Breast epithelium (tissue), 4 donors: ENCODE results near the gene ADIPOR2. TPM values are rescaled to one million over a fixed set of nuclear protein-coding genes. Genes with fewer than 3 reads are reported as not detected.

Experiments
- DNase-seq, 2 donors: peaks; one replicate each; pipeline ENCODE4 v3.0.0-alpha.2; 2019; ENCODE audit warnings: low spot score in 2 of 2
- H3K27ac ChIP-seq, 2 donors: fragments of 200-600 bp; sonication (generic) in 1 of 2; one replicate each; pipeline ENCODE4 v1.5.1; 2016 to 2019; ENCODE audit warnings: mild to moderate bottlenecking in 1 of 2
- H3K27me3 ChIP-seq, 2 donors: fragments of 200-600 bp; sonication (generic) in 1 of 2; one replicate each; pipeline versions ENCODE4 v1.5.1 to v1.6.0; 2017 to 2019; ENCODE audit warnings: control low read depth in 1 of 2, mild to moderate bottlenecking in 1 of 2
- H3K36me3 ChIP-seq: fragments of 200-600 bp; one replicate; pipeline ENCODE4 v1.5.1; 2019
- H3K4me1 ChIP-seq, 2 donors: fragments of 200-600 bp; sonication (generic); one replicate each; pipeline ENCODE4 v1.5.1; 2016 to 2019; ENCODE audit warnings: control low read depth in 1 of 2
- H3K4me3 ChIP-seq, 3 donors: fragments of 200-600 bp; sonication (generic); 1 replicate in 2 of 3; 2 replicates in 1 of 3; pipeline ENCODE4 v1.5.1; 2016 to 2019; ENCODE audit warnings: mild to moderate bottlenecking in 3 of 3, moderate library complexity in 2 of 3
- H3K9me3 ChIP-seq, 2 donors: fragments of 200-600 bp; sonication (generic) in 1 of 2; one replicate each; pipeline ENCODE4 v1.5.1; 2016 to 2019; ENCODE audit warnings: control low read depth in 1 of 2
- POLR2A ChIP-seq: fragments of 450-650 bp; IDR thresholded peaks from one replicate; pipeline ENCODE4 v1.6.1; 2016; ENCODE audit warnings: antibody characterized with exemption, mild to moderate bottlenecking, moderate library complexity
- POLR2AphosphoS5 ChIP-seq, 3 donors: sonication (generic); formaldehyde crosslinking; IDR thresholded peaks; one replicate each; pipeline ENCODE4 v1.6.1; 2017; ENCODE audit warnings: antibody characterized with exemption in 3 of 3
- intact Hi-C: fragments of 100-400 bp; cut with DNase I; formaldehyde crosslinking; loops from one replicate; pipeline ENCODE4 v1.15.1; 2023; ENCODE audit warnings: low total_unique reads
- total RNA-seq, 3 donors: library from RNA; depleted of rRNA; stranded (reverse); fragments of >200 nt; gene quantifications; one replicate each; pipeline ENCODE4 v1.1.0, GENCODE V29; 2016
- TF ChIP-seq, protein P1 (sequence below), 3 donors: fragments of 450-650 bp; IDR thresholded peaks; one replicate each; pipeline ENCODE4 v1.5.1; 2016 to 2017; ENCODE audit warnings: antibody characterized with exemption in 3 of 3, mild to moderate bottlenecking in 3 of 3, moderate library complexity in 3 of 3

ADIPOR2 gene
- total RNA-seq, 3 donors from 2014 or later, result 44.3 to 58.2 (median 48.8) TPM

DNA sequence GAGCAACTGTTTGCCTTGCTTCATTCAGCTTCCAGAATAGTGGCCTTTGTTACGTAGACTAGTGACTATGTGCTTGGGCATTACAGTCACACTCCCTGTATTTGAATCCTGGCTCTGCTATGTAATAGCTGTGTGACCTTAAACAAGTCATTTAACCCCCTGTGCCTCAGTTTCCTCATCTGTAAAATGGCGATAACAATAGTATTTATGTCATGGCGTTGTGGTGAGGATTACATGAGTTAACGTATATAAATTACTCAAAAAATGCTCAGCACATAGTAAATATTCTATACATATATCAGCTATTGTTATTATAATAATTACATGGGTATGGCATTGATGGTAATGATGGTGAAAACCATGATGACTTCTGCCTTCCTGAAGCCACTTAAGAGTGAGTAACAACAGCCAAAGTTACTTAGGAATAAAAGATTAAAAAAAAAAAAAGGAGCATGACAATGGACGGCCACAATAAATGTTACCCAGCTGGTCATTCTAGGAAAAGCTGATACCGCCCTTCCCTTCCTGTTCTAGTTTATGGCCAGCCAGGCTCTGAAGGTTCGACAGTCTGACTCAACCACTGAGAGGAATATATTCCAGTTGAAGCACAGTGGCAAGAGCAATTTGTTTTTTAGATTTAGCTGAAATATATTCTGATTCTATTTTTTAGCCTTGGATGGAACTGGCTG, 9.9 kb upstream of the ADIPOR2 start:
- intact Hi-C loops, result no loop called here
- Histone ChIP-seq H3K27ac (peak overlapping the region in 1 of 2 donors; percentile 61), H3K4me1 (no peaks in the 10 kb centered on the region), H3K4me3 (no peak overlapping the region), H3K27me3 (no peaks in the 10 kb centered on the region), H3K36me3 (no peaks in the 10 kb centered on the region), H3K9me3 (no peaks in the 10 kb centered on the region)
- no peak for DNase-seq
- TF ChIP-seq POLR2AphosphoS5 (IDR thresholded peaks at IDR 0.05), result no peak
- TF ChIP-seq POLR2A, result no peak
- TF ChIP-seq, protein P1, sequence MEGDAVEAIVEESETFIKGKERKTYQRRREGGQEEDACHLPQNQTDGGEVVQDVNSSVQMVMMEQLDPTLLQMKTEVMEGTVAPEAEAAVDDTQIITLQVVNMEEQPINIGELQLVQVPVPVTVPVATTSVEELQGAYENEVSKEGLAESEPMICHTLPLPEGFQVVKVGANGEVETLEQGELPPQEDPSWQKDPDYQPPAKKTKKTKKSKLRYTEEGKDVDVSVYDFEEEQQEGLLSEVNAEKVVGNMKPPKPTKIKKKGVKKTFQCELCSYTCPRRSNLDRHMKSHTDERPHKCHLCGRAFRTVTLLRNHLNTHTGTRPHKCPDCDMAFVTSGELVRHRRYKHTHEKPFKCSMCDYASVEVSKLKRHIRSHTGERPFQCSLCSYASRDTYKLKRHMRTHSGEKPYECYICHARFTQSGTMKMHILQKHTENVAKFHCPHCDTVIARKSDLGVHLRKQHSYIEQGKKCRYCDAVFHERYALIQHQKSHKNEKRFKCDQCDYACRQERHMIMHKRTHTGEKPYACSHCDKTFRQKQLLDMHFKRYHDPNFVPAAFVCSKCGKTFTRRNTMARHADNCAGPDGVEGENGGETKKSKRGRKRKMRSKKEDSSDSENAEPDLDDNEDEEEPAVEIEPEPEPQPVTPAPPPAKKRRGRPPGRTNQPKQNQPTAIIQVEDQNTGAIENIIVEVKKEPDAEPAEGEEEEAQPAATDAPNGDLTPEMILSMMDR (IDR thresholded peaks at IDR 0.05), result no peak

DNA sequence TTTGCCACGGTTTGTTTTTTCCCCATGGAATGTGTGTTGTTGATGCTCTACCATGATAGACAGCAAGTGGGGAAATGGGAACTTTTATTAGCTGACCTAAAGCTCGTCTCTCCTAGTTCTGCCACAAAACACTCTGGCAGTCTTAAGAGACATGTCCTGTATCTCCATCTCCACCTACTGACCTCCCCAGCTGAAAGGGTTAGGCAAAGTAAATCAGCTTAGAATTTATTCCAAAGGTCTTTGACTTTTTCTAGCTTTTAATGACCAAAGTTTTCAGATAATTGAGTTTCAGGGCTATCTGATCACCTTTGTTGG, 9.4 kb upstream of the ADIPOR2 start:
- Histone ChIP-seq H3K4me1 (no peaks in the 10 kb centered on the region), H3K4me3 (no peak overlapping the region), H3K27ac (peak overlapping the region in 1 of 2 donors; percentile 61), H3K36me3 (no peaks in the 10 kb centered on the region), H3K9me3 (no peaks in the 10 kb centered on the region), H3K27me3 (no peaks in the 10 kb centered on the region)
- TF ChIP-seq POLR2A, result no peak
- no peak for TF ChIP-seq POLR2AphosphoS5 (IDR thresholded peaks at IDR 0.05)
- TF ChIP-seq, protein P1 (IDR thresholded peaks at IDR 0.05), result no peak
- no peak for DNase-seq
- intact Hi-C loops, result no loop called here

- H3K27ac ChIP-seq, result no peak overlapping the region
- no peaks in the 10 kb centered on the region for H3K36me3 ChIP-seq
- no peaks in the 10 kb centered on the region for H3K27me3 ChIP-seq
- H3K4me1 ChIP-seq, result no peaks in the 10 kb centered on the region
- TF ChIP-seq POLR2A, result no peak
- TF ChIP-seq, protein P1 (IDR thresholded peaks at IDR 0.05), result no peak
- no peak for TF ChIP-seq POLR2AphosphoS5 (IDR thresholded peaks at IDR 0.05)
- H3K4me3 ChIP-seq, result no peak overlapping the region
- DNase-seq, result no peak
- no peaks in the 10 kb centered on the region for H3K9me3 ChIP-seq
- intact Hi-C loops, result no loop called here
These were observed 2.7 kb upstream of the ADIPOR2 start for GRCh38 chr12:1688086-1688710.

GRCh38 chr12:1691123-1692007, 495 bp downstream of the ADIPOR2 start:
- H3K9me3 ChIP-seq, result no peaks in the 10 kb centered on the region
- no peaks in the 10 kb centered on the region for H3K27me3 ChIP-seq
- H3K4me3 ChIP-seq, result peak overlapping the region; percentile 80 to 94 (median 93)
- no peaks in the 10 kb centered on the region for H3K4me1 ChIP-seq
- peak overlapping the region; percentile 93 to 94 for H3K27ac ChIP-seq
- no peak for TF ChIP-seq POLR2A
- TF ChIP-seq POLR2AphosphoS5 (IDR thresholded peaks at IDR 0.05), result peak in 1 of 3 donors; percentile 0
- intact Hi-C loops, result no loop called here
- no peaks in the 10 kb centered on the region for H3K36me3 ChIP-seq
- DNase-seq, result no peak

DNA sequence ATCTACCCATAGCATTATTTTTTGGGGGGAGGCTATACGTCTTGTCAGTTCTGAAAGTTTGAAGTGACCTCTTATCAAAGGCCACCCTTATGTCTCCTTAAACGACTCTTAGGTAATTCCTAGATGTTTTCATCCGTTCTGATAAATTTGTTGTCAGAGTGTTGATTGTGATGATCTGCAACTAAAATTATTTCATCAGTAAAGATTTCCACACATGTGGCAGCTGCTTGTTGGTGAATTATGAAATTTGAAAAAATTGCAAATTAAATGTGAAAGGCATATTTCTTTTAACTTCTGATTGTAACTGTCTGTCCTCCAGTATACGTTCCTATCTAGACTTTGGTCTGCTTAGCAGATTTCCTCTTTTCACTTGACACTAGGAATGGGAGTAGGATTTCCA, 1.4 kb downstream of the ADIPOR2 start:
- H3K9me3 ChIP-seq, result no peaks in the 10 kb centered on the region
- no peaks in the 10 kb centered on the region for H3K27me3 ChIP-seq
- peak overlapping the region; percentile 80 to 94 (median 93) for H3K4me3 ChIP-seq
- no peaks in the 10 kb centered on the region for H3K4me1 ChIP-seq
- H3K27ac ChIP-seq, result no peak overlapping the region
- no peak for TF ChIP-seq POLR2AphosphoS5 (IDR thresholded peaks at IDR 0.05)
- TF ChIP-seq, protein P1 (IDR thresholded peaks at IDR 0.05), result no peak
- no peak for TF ChIP-seq POLR2A
- H3K36me3 ChIP-seq, result no peaks in the 10 kb centered on the region
- intact Hi-C loops, result no loop called here
- DNase-seq, result no peak
